SJSA1 (cell line): ENCODE results near the gene ADRM1. TPM values are rescaled to one million over a fixed set of nuclear protein-coding genes. Genes with fewer than 3 reads are reported as not detected.

Source experiments
- DNase-seq, 2 experiments: peaks; one replicate each; pipeline ENCODE4 v3.0.0-alpha.2; 2015 to 2020; ENCODE audit warnings: low spot score in 2 of 2, low read depth in 1 of 2
- H3K27ac ChIP-seq: fragments of 250-450 bp; sonication (Bioruptor Pico); 2 replicates; pipeline ENCODE4 v1.5.1; 2020; ENCODE audit warnings: mild to moderate bottlenecking, moderate library complexity
- H3K27me3 ChIP-seq: fragments of 250-450 bp; sonication (Bioruptor Pico); replicated peaks from 2 replicates; pipeline ENCODE4 v1.5.1; 2020; ENCODE audit warnings: mild to moderate bottlenecking, moderate library complexity
- H3K36me3 ChIP-seq: fragments of 250-450 bp; sonication (Bioruptor Pico); 2 replicates; pipeline ENCODE4 v1.5.1; 2020; ENCODE audit warnings: mild to moderate bottlenecking
- H3K4me1 ChIP-seq: fragments of 250-450 bp; sonication (Bioruptor Pico); replicated peaks from 2 replicates; pipeline ENCODE4 v1.6.1; 2021; ENCODE audit warnings: mild to moderate bottlenecking
- H3K4me3 ChIP-seq: fragments of 250-450 bp; sonication (Bioruptor Pico); 2 replicates; pipeline ENCODE4 v1.5.1; 2020; ENCODE audit warnings: mild to moderate bottlenecking
- H3K9me3 ChIP-seq: fragments of 250-450 bp; sonication (Bioruptor Pico); replicated peaks from 2 replicates; pipeline ENCODE4 v1.5.1; 2020; ENCODE audit warnings: mild to moderate bottlenecking
- total RNA-seq: library from RNA; depleted of rRNA; stranded (reverse); fragments of >200 nt; shearing (Covaris generic); gene quantifications from 2 replicates; pipeline ENCODE4 v1.2.3, GENCODE V29; 2014; rRNA removed

The ADRM1 gene
- total RNA-seq, result 279 and 361 TPM in 2 replicates

GRCh38 chr20:62302341-62303061 is at the start of gene ADRM1:
Gene ADRM1, plus strand, starts transcription at chr20:62302997. Its CDS starts 572 bp downstream, at chr20:62303569.
- Histone ChIP-seq H3K27me3 (no peaks in the 10 kb centered on the region), H3K27ac (peak within 1 kb of the TSS; percentile 82), H3K9me3 (no peaks in the 10 kb centered on the region), H3K36me3 (peaks cover 45% of the 10 kb centered on the region), H3K4me3 (peak within 1 kb of the TSS; percentile 87), H3K4me1 (peaks cover 19% of the 10 kb centered on the region)
- peak; percentile 96 to 99 for DNase-seq

GRCh38 chr20:62253398-62253797 is 49.4 kb upstream of the ADRM1 start:
- Histone ChIP-seq H3K27ac (no peak overlapping the region), H3K9me3 (no peaks in the 10 kb centered on the region), H3K27me3 (no peaks in the 10 kb centered on the region), H3K4me3 (no peak overlapping the region), H3K36me3 (peaks cover 10% of the 10 kb centered on the region), H3K4me1 (peaks cover 5% of the 10 kb centered on the region)
- DNase-seq, result no peak

- peaks cover 12% of the 10 kb centered on the region for H3K4me1 ChIP-seq
- peaks cover 10% of the 10 kb centered on the region for H3K36me3 ChIP-seq
- H3K27me3 ChIP-seq, result no peaks in the 10 kb centered on the region
- no peak for DNase-seq
- H3K27ac ChIP-seq, result no peak overlapping the region
- no peaks in the 10 kb centered on the region for H3K9me3 ChIP-seq
- H3K4me3 ChIP-seq, result no peak overlapping the region
Measured at GRCh38 chr20:62254021-62254724, 48.6 kb upstream of the ADRM1 start.

- H3K4me1 ChIP-seq, result peaks cover 12% of the 10 kb centered on the region
- no peaks in the 10 kb centered on the region; the same call in 1 of the 2 replicates for H3K9me3 ChIP-seq
- no peak for DNase-seq
- H3K36me3 ChIP-seq, result peaks cover 18% of the 10 kb centered on the region
- H3K27ac ChIP-seq, result no peak overlapping the region
- no peak overlapping the region for H3K4me3 ChIP-seq
- no peaks in the 10 kb centered on the region for H3K27me3 ChIP-seq
Measured at GRCh38 chr20:62255976-62256375, 46.8 kb upstream of the ADRM1 start.

- peak in 1 of 2 experiments; percentile 35 for DNase-seq
- H3K4me3 ChIP-seq, result no peak overlapping the region
- peaks cover 29% of the 10 kb centered on the region for H3K36me3 ChIP-seq
- no peaks in the 10 kb centered on the region; the same call in 1 of the 2 replicates for H3K9me3 ChIP-seq
- H3K27ac ChIP-seq, result no peak overlapping the region
- no peaks in the 10 kb centered on the region for H3K27me3 ChIP-seq
- peaks cover 12% of the 10 kb centered on the region for H3K4me1 ChIP-seq
Measured at GRCh38 chr20:62258499-62259293, 44.1 kb upstream of the ADRM1 start.

- Histone ChIP-seq H3K27me3 (no peaks in the 10 kb centered on the region), H3K9me3 (no peaks in the 10 kb centered on the region; the same call in 1 of the 2 replicates), H3K4me1 (peaks cover 12% of the 10 kb centered on the region), H3K27ac (no peak overlapping the region), H3K36me3 (peaks cover 29% of the 10 kb centered on the region), H3K4me3 (no peak overlapping the region)
- no peak for DNase-seq
Measured at GRCh38 chr20:62259294-62259565, 43.6 kb upstream of the ADRM1 start.

- H3K36me3 ChIP-seq, result peaks cover 29% of the 10 kb centered on the region
- H3K4me1 ChIP-seq, result peaks cover 12% of the 10 kb centered on the region
- no peaks in the 10 kb centered on the region for H3K27me3 ChIP-seq
- no peak overlapping the region for H3K4me3 ChIP-seq
- H3K27ac ChIP-seq, result no peak overlapping the region
- no peak for DNase-seq
- no peaks in the 10 kb centered on the region; the same call in 1 of the 2 replicates for H3K9me3 ChIP-seq
Measured at GRCh38 chr20:62262064-62262463, 40.7 kb upstream of the ADRM1 start.

- Histone ChIP-seq H3K4me1 (peaks cover 7% of the 10 kb centered on the region), H3K4me3 (no peak overlapping the region), H3K36me3 (peaks cover 23% of the 10 kb centered on the region), H3K27ac (no peak overlapping the region), H3K27me3 (no peaks in the 10 kb centered on the region), H3K9me3 (no peaks in the 10 kb centered on the region; the same call in 1 of the 2 replicates)
- DNase-seq, result no peak
Measured at GRCh38 chr20:62263396-62263795, 39.4 kb upstream of the ADRM1 start.

- H3K4me1 ChIP-seq, result no peaks in the 10 kb centered on the region
- H3K4me3 ChIP-seq, result no peak overlapping the region
- no peak overlapping the region for H3K27ac ChIP-seq
- no peaks in the 10 kb centered on the region for H3K27me3 ChIP-seq
- no peaks in the 10 kb centered on the region; the same call in 1 of the 2 replicates for H3K9me3 ChIP-seq
- no peak for DNase-seq
- peaks cover 20% of the 10 kb centered on the region for H3K36me3 ChIP-seq
Measured at GRCh38 chr20:62265365-62265764, 37.4 kb upstream of the ADRM1 start.

- H3K27me3 ChIP-seq, result no peaks in the 10 kb centered on the region
- no peak for DNase-seq
Measured at GRCh38 chr20:62266340-62266739, 36.5 kb upstream of the ADRM1 start.

GRCh38 chr20:62266851-62267250 is 35.9 kb upstream of the ADRM1 start:
- H3K9me3 ChIP-seq, result no peaks in the 10 kb centered on the region
- peaks cover 10% of the 10 kb centered on the region for H3K36me3 ChIP-seq
- no peaks in the 10 kb centered on the region for H3K27me3 ChIP-seq
- no peak for DNase-seq
- no peaks in the 10 kb centered on the region for H3K4me1 ChIP-seq
- H3K4me3 ChIP-seq, result no peak overlapping the region
- H3K27ac ChIP-seq, result no peak overlapping the region

More at GRCh38 chr20:62266340-62266739, 36.5 kb upstream of the ADRM1 start:
- Histone ChIP-seq H3K9me3 (no peaks in the 10 kb centered on the region), H3K4me3 (no peak overlapping the region), H3K4me1 (no peaks in the 10 kb centered on the region), H3K36me3 (peaks cover 12% of the 10 kb centered on the region), H3K27ac (no peak overlapping the region)

- H3K27me3 ChIP-seq, result no peaks in the 10 kb centered on the region
- no peaks in the 10 kb centered on the region for H3K4me1 ChIP-seq
- peaks cover 16% of the 10 kb centered on the region for H3K36me3 ChIP-seq
- no peak overlapping the region for H3K27ac ChIP-seq
- no peak for DNase-seq
- no peaks in the 10 kb centered on the region for H3K9me3 ChIP-seq
- no peak overlapping the region for H3K4me3 ChIP-seq
Measured at GRCh38 chr20:62267543-62267942, 35.3 kb upstream of the ADRM1 start.

GRCh38 chr20:62268228-62268900 is 34.4 kb upstream of the ADRM1 start:
- peaks cover 15% of the 10 kb centered on the region for H3K36me3 ChIP-seq
- H3K27ac ChIP-seq, result no peak overlapping the region
- no peak for DNase-seq
- H3K9me3 ChIP-seq, result no peaks in the 10 kb centered on the region
- H3K4me3 ChIP-seq, result no peak overlapping the region
- H3K27me3 ChIP-seq, result no peaks in the 10 kb centered on the region
- H3K4me1 ChIP-seq, result no peaks in the 10 kb centered on the region
